HG02870 (cell line): ENCODE data around the gene XPR1.

Experiments used
- ATAC-seq: cut with Tn5 transposase; IDR thresholded peaks from one replicate; pipeline ENCODE4 v1.9.1; 2021; ENCODE audit warnings: mild to moderate bottlenecking, moderate library complexity; ENCODE audit not compliant: unreplicated experiment

Gene XPR1

DNA sequence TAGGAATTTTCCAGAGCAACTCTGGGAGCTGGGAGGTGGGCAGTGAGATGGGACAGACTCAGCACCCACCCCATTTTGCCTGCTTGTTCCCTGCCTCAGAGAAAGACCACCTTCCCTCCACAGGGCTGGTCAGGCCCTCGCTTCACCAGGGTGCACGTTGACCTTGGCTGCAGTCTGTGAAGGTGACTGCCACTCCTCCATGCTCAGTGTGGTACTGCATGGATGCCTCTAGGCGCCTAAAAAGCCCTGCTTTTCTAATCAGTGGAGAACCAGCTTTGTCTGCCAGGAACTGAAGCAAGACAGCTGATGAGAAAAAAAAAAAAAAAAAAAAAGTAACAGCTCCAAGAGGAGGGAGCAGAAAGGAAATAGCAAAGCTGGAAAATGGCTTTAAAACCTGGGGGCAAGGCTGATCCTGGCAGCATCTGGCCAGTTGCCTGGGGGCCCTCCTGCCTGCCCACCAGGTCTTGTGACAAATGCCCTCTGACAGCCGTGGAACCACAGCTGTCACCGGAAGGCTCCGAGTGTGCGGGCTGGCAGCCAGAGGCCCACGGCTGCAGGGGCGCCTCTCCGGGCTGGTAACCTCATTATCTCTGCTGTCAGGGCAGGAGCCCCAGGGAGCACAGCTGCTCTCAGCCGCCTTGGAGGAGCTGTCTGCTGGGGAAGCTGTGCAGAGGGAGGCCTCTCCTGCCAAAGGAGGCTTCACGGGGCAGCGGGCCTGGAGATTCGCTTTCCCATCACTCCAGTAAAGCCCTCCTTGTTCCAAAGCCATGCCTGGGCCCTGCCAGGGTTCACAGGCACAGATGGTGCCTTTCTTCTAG lies 294.6 kb downstream of the XPR1 start:
- no peak for ATAC-seq

DNA sequence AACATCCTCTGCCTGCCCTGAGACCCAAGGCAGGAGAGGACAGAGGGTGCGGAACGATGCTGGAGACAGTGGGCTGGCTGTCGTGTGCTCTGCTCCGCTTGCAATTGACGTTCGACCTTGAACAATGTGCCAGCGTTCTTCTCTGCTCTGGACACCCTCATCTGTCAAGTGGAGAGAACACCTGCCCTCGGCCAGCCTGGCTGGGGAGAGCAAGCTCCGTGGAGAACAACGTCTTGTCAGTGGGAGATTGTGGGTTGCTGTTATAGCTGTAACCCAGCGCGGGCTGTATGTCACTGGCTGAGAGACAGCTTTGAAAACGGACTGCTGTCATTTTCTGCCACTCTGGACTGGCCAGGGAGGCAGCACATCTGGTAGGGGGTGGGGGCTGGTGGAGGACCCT lies 295.5 kb downstream of the XPR1 start:
- no peak for ATAC-seq

DNA sequence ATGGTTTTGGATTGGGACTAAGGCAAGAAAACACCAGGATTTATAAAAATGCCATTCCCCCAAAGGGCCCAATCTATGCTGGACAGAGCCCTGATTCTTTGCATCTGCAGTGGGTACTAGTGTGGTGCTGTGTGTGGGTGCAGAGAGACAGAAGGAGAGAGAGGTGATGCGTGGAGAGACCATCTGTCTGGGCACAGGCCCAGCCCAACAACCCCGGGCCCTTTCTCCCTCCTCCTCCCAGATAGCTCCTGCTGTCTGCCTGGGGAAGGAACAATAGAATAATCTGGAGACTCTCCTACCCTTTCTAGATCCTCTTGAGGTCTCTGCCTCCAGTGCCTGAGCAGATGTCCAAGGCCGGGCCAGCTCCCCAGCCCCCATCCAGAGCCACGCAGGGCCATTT lies 296.0 kb downstream of the XPR1 start:
- ATAC-seq, result no peak

DNA sequence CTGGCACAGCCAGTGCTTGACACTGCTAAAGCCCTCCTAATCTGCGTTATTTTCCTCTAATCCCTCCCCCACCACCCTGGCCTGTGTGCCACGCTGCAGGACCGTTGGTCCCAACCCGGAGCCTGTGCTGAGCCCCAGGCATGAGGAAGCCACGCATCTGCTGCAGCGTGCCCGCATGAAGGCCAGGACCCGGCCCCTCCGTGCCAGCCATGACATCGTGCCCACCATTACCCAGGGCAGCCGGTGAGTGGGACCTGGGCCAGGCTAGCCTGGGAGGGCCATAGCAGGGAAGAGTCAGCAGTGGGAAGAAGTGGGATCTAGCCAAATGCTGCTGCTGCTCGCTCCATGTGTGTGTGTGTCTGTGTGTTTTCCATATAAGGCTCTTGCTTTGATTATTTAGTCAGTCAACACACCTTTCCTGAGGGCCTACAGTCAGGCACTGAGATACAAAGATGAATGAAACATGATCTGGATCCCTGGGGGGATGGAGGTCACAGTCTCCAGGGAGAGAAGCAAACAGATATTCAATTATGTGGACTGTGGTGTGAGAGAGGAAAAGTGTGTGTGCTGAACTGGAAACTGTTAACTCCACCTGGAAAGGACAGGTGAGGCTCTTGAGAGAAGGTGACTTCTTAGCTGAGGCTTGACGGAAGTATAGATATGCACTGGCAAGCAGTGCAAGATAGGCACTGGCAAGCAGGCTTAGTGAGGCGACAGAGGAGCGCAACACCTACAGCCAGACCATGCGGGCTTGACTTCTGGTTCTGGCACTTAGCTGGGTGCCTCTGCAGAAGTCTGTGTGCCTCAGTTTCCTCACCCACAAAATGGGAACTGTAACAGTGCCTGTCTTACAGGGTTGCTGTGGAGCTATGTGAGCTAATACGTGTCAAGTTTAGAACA lies 296.8 kb downstream of the XPR1 start:
- ATAC-seq, result no peak

DNA sequence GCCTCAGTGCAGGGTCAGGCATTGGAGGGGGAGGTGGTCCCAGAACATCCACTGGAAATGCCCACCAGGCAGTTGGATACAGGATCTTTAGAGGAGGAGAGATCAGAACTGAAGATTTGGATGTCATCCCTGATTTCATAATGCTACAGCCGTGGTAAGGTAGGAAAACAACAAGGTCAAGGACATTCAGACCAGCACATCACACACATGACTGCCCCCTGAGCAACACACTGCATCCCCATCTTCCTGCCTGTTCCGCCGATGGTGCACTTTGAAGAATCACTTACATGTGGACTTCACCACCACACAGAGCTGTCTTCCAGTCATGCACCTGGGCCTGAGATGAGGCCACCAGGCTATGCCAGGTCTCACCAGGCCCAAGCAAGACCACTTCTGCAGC lies 297.6 kb downstream of the XPR1 start:
- ATAC-seq, result no peak

DNA sequence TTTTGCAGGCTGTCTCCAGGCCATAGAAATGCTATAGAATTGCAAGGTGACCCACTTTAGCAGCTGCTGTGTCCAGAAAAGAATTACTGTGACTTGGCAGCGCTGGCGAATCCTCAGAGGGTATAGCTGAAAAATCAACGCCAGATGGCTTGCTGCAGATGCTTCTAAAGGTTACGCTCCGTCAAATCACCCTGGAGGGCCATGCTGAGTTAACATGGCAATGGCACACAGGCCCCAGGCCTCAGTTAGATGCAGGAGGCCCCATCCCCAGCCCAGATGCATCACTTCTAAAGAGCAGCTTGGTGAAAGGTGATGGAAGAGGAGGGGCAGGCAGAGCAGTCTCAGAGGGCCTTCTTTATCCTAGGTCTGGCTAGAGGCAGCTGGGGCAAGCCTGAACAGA lies 298.9 kb downstream of the XPR1 start:
- no peak for ATAC-seq

DNA sequence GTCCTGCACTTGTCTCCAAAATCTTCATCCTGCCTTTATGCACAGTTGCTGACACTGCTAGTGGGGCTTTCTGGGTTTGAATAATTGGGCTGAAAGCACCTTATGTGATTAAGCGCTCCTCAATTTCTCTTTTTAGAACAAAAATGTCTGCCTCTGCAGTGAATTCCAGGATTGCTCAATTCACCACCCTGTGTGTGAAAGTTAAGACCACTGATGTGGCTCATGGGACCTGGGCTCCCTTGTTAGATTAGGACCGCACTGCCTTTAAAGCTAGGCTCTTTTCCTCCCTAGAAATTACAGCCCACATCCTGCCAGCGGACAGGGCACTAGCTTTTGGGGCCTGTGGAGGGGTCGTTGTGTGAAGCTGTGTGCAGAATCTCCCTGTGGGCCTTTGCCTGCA lies 299.7 kb downstream of the XPR1 start:
- no peak for ATAC-seq

DNA sequence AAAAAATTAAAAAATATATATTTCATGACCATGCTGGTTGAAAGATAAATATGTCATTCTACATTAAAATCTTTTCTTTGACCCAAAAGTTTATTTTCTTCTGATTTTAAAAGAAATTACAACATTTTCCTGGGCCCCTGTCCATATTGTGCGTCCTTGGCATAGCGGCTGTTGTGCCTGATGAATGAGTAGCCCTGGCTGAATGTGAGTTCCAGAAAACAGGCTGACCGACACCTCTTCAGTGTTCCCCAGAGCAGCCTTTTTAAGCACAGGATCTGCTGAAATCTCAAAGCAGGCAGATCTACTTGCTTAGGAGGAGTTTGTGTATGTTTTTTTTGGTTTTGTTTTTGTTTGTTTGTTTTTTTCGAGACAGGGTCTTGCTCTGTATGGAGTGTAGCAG lies 300.6 kb downstream of the XPR1 start:
- no peak for ATAC-seq

DNA sequence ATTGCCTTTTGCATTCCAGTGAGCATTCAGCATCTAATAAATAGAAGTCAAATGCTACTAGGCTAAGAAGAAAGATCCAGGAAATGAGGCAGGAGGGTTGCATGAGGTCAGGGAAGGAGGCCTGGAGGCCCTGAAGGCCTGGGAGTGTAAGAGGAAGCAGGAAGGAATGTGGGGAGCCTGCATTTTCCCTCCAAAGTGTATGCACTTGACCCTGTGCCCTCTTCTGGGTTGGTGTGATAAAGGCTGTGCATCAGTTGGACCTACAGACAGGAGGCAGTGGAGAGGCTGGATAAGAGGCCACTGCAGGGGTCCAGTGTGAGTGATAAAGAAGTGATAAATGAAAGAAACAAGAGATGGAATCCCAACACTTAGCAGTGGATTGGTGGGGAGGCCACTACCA lies 301.3 kb downstream of the XPR1 start:
- ATAC-seq, result no peak

DNA sequence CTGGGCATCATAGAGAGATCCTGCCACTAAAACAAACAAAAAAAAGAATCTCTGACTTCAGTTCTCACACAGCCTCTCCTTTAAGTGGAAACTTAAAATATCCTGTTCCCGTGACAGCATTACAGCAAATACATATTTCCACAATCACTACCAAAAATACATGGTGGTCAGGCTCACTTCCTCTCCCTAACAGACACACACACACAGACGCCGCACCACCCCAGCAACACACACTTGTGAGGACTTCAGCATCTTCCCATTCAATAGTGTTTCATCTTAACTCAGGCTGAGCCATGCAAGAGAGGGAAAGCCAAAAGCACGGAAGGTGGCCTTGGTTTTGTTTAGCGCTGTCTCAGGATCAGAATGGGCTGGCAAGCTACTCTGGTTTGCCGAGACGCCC lies 302.7 kb downstream of the XPR1 start:
- ATAC-seq, result peak; percentile 43

DNA sequence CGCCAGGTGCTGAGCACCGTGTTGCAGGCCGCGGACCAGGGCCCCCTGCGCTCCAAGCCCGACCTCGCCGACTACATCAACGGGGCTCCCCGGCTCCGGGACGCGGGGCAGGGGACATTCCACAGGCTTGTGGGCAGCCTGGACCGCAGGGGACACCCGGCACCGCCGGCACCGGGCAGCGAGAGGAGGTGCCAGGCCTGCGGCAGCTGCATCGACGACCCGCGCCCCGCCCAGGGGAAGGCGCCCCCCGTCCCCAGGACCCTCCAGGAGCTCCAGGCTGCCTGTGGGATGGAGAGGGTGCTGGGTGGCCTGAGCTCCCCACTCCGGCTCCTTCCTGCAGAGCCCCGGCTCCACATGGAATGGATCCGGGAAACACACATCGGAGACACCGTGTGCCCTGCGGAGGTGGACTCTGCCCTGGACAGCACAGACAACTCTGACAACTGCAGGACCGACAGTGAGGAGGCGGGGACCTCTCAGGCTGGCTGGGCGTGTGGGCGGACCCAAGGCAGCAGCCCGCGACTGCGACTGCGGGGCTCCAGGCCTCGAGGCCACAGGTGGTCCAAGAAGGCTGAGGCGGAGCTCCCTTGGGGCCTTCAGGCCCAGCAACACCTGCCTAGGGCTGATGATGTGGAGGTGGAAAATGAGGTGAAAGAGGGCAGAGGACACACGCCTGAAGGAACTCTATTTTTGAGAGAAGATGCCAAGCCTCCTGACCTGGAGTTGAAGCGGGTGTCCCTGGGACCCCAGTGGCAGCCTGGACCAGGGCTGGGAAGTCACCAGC lies 303.7 kb downstream of the XPR1 start:
- ATAC-seq, result no peak

DNA sequence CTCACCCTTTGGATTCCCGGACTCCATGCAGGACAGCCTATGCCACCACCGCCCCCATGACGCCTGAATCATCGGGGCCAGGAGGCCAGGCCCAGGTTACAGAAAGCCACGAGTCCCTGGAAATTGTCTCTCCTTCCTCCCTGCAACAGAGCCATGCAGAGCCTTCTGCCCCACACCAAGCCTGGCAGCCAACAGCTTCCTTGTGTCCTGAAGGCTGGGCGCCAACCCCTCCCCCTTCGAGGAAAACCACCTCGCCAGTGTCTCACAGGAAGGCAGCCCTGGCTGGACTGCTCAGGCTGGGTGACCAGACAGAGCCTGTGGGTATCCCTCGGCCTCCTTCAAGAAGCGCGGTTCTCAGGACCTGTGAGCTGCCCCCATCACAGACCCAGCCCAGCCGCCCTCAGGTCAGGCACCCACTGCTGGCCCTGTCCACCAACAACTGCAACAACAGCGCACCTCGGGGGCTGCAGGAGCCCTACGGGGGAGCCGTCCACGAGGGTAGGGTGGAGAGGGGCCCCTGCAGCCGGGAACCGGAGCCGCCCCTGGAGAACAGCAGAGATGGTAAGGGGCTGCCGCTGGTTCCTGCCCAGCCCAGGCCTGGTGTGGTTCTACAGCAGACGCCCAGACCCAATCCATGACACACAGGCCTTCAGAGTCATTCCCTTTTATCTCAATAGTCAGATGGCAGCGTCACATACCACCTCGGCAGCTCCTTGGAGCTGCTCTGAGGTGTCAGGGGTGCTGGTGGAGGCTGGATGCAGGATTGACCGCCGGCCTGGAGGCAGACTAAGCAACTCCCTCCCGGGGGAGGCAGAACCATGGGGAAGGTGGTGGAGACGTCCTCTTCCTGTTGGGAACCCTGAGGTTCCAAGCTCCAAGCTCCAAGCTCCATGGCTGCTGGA lies 304.5 kb downstream of the XPR1 start:
- no peak for ATAC-seq

DNA sequence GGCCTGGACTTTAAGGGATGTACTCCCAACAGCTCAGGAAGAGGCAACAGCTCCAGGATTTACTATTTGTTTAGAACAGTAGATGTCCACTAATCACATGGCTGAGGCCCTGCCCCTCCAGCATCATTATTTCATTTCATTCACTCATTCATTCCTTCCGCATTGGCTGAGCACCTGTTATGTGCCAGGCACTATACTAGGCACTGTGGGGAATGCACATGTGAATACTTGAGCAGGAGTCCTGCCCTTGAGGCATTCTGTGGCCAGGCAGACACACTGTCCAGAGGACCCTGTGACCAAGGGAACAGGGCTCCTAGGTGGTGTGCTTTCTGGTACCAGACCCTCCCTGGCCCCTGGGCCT lies 305.2 kb downstream of the XPR1 start:
- ATAC-seq, result no peak

DNA sequence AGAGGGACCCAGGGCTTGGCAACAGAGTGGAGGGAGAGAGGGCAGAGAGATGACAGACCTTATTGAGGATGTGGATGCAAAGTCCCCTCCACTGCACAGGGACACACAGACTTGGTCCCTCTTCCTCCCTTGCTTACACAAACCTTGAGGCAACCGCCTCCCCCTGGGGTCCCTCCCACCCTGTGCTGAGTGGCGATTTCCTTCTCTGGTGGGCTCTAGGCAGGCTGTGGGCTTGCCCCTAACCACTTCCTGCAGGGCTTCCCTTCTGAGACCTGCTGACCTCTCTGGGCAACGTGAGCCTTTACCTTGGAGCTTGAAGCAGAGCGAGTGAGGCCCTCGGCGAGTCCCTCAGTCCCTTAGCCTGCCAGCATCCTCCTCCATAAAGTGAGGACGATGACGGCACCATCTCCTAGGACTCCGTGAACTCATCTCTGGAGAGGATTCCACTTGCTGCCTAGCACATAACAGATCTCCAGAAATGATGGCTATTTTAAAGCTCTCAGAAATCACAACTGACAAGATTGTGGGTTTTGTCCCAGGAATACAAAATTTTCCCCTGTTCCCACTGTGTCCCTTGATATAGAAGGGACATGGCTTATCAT lies 305.9 kb downstream of the XPR1 start:
- ATAC-seq, result no peak

DNA sequence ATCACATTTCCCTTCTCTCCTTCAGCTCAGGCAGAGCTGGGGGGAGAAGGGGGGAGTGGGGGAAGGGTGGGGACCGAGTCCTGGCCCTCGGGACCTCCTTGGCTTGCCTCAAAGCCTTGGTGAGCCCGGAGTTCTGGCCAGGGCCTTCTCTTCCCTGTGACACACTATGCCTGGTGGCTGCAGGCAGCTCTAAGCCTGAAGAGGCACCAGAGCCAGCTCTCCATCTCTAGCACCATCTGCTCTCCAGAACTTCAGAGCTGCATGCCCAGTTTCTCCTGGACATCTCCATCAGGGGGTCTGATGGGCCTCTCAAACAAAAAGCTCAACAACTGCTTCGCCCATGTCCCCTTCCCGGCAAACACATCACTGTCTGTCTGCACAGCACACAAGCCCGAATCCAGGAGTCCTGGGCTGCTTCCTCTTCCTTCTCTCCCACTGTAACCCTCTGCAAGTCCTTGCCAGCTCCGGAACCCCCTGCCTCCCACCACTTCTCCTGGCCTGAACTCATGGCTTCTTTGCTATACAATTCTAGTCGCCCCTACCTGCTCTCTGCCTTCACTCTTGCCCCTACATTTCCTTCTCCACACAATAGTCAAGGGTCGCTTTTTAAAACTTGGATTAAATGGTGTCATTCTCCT lies 307.4 kb downstream of the XPR1 start:
- ATAC-seq, result no peak

DNA sequence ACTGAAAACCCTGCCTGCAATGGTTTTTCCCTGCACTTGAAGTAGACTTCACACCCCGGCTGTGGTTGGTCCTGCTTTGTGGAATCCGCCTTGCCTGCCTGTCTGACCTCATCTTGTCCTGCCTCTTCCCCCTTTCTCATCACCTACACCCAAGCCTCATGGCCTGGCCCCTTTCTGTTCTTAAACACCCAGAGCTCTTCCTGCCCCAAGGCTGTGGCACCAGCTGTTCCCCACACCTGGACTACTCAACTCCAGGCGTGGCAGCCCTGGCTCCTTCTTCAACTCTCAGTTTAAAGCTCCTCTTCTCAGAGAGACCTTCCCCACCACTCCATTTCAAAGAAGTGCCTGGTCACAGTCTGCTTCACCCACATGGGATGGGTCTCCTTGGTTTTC lies 307.9 kb downstream of the XPR1 start:
- ATAC-seq, result no peak
